Measurements from ENCODE around the gene KIF25.

KIF25 gene

GRCh38 chr6:167997642-167998041 lies at the start of gene KIF25:
Gene KIF25 (plus strand): TSS chr6:167997671. CDS start chr6:168029586, 31,915 bp downstream.
- H3K9me3 ChIP-seq (ENCODE audit: control insufficient read depth, insufficient read depth, low read length): no peaks in the 10 kb centered on the region

GRCh38 chr6:167947716-167948115 lies 49.8 kb upstream of the KIF25 start:
- Histone ChIP-seq H3K9ac (ENCODE audit: low read depth, low read length) (no peak overlapping the region), H3K36me3 (ENCODE audit: insufficient read depth, low read length) (peaks cover 55% of the 10 kb centered on the region), H3K4me1 (ENCODE audit: insufficient read depth, low read length) (no peaks in the 10 kb centered on the region), H3K9me3 (ENCODE audit: control insufficient read depth, insufficient read depth, low read length) (no peaks in the 10 kb centered on the region)

More at GRCh38 chr6:167997642-167998041, at the start of gene KIF25:
- peak within 1 kb of the TSS; percentile 38; the same call in 1 of the 2 replicates for H3K9ac ChIP-seq (ENCODE audit: low read depth, low read length)
- peaks cover 6% of the 10 kb centered on the region; the same call in 1 of the 2 replicates for H3K4me1 ChIP-seq (ENCODE audit: insufficient read depth, low read length)
- H3K36me3 ChIP-seq (ENCODE audit: insufficient read depth, low read length): no peaks in the 10 kb centered on the region

- peaks cover 55% of the 10 kb centered on the region for H3K36me3 ChIP-seq (ENCODE audit: insufficient read depth, low read length)
Measured at GRCh38 chr6:167948716-167949115, 48.8 kb upstream of the KIF25 start.

GRCh38 chr6:167949121-167949684 lies 48.3 kb upstream of the KIF25 start:
- Histone ChIP-seq H3K36me3 (ENCODE audit: insufficient read depth, low read length) (peaks cover 50% of the 10 kb centered on the region), H3K9me3 (ENCODE audit: control insufficient read depth, insufficient read depth, low read length) (no peaks in the 10 kb centered on the region), H3K9ac (ENCODE audit: low read depth, low read length) (no peak overlapping the region), H3K4me1 (ENCODE audit: insufficient read depth, low read length) (no peaks in the 10 kb centered on the region)

More at GRCh38 chr6:167948716-167949115, 48.8 kb upstream of the KIF25 start:
- Histone ChIP-seq H3K4me1 (ENCODE audit: insufficient read depth, low read length) (no peaks in the 10 kb centered on the region), H3K9me3 (ENCODE audit: control insufficient read depth, insufficient read depth, low read length) (no peaks in the 10 kb centered on the region), H3K9ac (ENCODE audit: low read depth, low read length) (no peak overlapping the region)

- Histone ChIP-seq H3K4me1 (ENCODE audit: insufficient read depth, low read length) (no peaks in the 10 kb centered on the region), H3K9me3 (ENCODE audit: control insufficient read depth, insufficient read depth, low read length) (no peaks in the 10 kb centered on the region), H3K9ac (ENCODE audit: low read depth, low read length) (no peak overlapping the region), H3K36me3 (ENCODE audit: insufficient read depth, low read length) (peaks cover 32% of the 10 kb centered on the region)
Measured at GRCh38 chr6:167951781-167952511, 45.5 kb upstream of the KIF25 start.

- Histone ChIP-seq H3K36me3 (ENCODE audit: insufficient read depth, low read length) (peaks cover 32% of the 10 kb centered on the region), H3K9ac (ENCODE audit: low read depth, low read length) (no peak overlapping the region)
Measured at GRCh38 chr6:167952512-167952859, 45.0 kb upstream of the KIF25 start.

GRCh38 chr6:167953551-167953950 lies 43.9 kb upstream of the KIF25 start:
- Histone ChIP-seq H3K4me1 (ENCODE audit: insufficient read depth, low read length) (peaks cover 5% of the 10 kb centered on the region), H3K9me3 (ENCODE audit: control insufficient read depth, insufficient read depth, low read length) (no peaks in the 10 kb centered on the region), H3K36me3 (ENCODE audit: insufficient read depth, low read length) (peaks cover 31% of the 10 kb centered on the region), H3K9ac (ENCODE audit: low read depth, low read length) (no peak overlapping the region)

More at GRCh38 chr6:167952512-167952859, 45.0 kb upstream of the KIF25 start:
- Histone ChIP-seq H3K9me3 (ENCODE audit: control insufficient read depth, insufficient read depth, low read length) (no peaks in the 10 kb centered on the region), H3K4me1 (ENCODE audit: insufficient read depth, low read length) (peaks cover 3% of the 10 kb centered on the region)

GRCh38 chr6:167954151-167954550 lies 43.3 kb upstream of the KIF25 start:
- peaks cover 27% of the 10 kb centered on the region for H3K36me3 ChIP-seq (ENCODE audit: insufficient read depth, low read length)
- no peak overlapping the region for H3K9ac ChIP-seq (ENCODE audit: low read depth, low read length)
- H3K4me1 ChIP-seq (ENCODE audit: insufficient read depth, low read length): peaks cover 5% of the 10 kb centered on the region
- H3K9me3 ChIP-seq (ENCODE audit: control insufficient read depth, insufficient read depth, low read length): no peaks in the 10 kb centered on the region

GRCh38 chr6:167956491-167956890 lies 41.0 kb upstream of the KIF25 start:
- Histone ChIP-seq H3K9me3 (ENCODE audit: control insufficient read depth, insufficient read depth, low read length) (no peaks in the 10 kb centered on the region), H3K9ac (ENCODE audit: low read depth, low read length) (no peak overlapping the region), H3K4me1 (ENCODE audit: insufficient read depth, low read length) (peaks cover 5% of the 10 kb centered on the region), H3K36me3 (ENCODE audit: insufficient read depth, low read length) (peaks cover 15% of the 10 kb centered on the region)

- H3K36me3 ChIP-seq (ENCODE audit: insufficient read depth, low read length): peaks cover 11% of the 10 kb centered on the region
- no peak overlapping the region for H3K9ac ChIP-seq (ENCODE audit: low read depth, low read length)
- H3K4me1 ChIP-seq (ENCODE audit: insufficient read depth, low read length): peaks cover 5% of the 10 kb centered on the region
- H3K9me3 ChIP-seq (ENCODE audit: control insufficient read depth, insufficient read depth, low read length): no peaks in the 10 kb centered on the region
Measured at GRCh38 chr6:167956983-167957492, 40.4 kb upstream of the KIF25 start.

GRCh38 chr6:167957626-167958025 lies 39.8 kb upstream of the KIF25 start:
- Histone ChIP-seq H3K9ac (ENCODE audit: low read depth, low read length) (no peak overlapping the region), H3K9me3 (ENCODE audit: control insufficient read depth, insufficient read depth, low read length) (no peaks in the 10 kb centered on the region), H3K36me3 (ENCODE audit: insufficient read depth, low read length) (peaks cover 10% of the 10 kb centered on the region), H3K4me1 (ENCODE audit: insufficient read depth, low read length) (peaks cover 5% of the 10 kb centered on the region)

- Histone ChIP-seq H3K4me1 (ENCODE audit: insufficient read depth, low read length) (peaks cover 5% of the 10 kb centered on the region), H3K9me3 (ENCODE audit: control insufficient read depth, insufficient read depth, low read length) (no peaks in the 10 kb centered on the region), H3K36me3 (ENCODE audit: insufficient read depth, low read length) (peaks cover 8% of the 10 kb centered on the region), H3K9ac (ENCODE audit: low read depth, low read length) (no peak overlapping the region)
Measured at GRCh38 chr6:167960579-167960978, 36.9 kb upstream of the KIF25 start.

- H3K4me1 ChIP-seq (ENCODE audit: insufficient read depth, low read length): no peaks in the 10 kb centered on the region
- no peaks in the 10 kb centered on the region for H3K9me3 ChIP-seq (ENCODE audit: control insufficient read depth, insufficient read depth, low read length)
- H3K9ac ChIP-seq (ENCODE audit: low read depth, low read length): no peak overlapping the region
- peaks cover 9% of the 10 kb centered on the region for H3K36me3 ChIP-seq (ENCODE audit: insufficient read depth, low read length)
Measured at GRCh38 chr6:167962711-167963110, 34.8 kb upstream of the KIF25 start.

- no peaks in the 10 kb centered on the region for H3K9me3 ChIP-seq (ENCODE audit: control insufficient read depth, insufficient read depth, low read length)
- peaks cover 5% of the 10 kb centered on the region; the same call in 1 of the 2 replicates for H3K36me3 ChIP-seq (ENCODE audit: insufficient read depth, low read length)
- H3K9ac ChIP-seq (ENCODE audit: low read depth, low read length): no peak overlapping the region
- no peaks in the 10 kb centered on the region for H3K4me1 ChIP-seq (ENCODE audit: insufficient read depth, low read length)
Measured at GRCh38 chr6:167963589-167964057, 33.8 kb upstream of the KIF25 start.

Data from ES-I3 (cell line).